GM12875 (cell line): ENCODE measurements around the gene PDE9A.

Source experiments
- H3K4me3 ChIP-seq: one replicate; pipeline ENCODE4 v1.5.1; 2011; ENCODE audit warnings: low read depth, low read length, control low read depth
- TF ChIP-seq, protein P1 (sequence below): IDR thresholded peaks from 2 replicates; pipeline ENCODE4 v1.5.1; 2011; ENCODE audit warnings: low read depth, mild to moderate bottlenecking, control low read depth, inconsistent platforms, low read length, moderate library complexity, borderline replicate concordance; ENCODE audit not compliant: insufficient read depth

PDE9A gene

DNA sequence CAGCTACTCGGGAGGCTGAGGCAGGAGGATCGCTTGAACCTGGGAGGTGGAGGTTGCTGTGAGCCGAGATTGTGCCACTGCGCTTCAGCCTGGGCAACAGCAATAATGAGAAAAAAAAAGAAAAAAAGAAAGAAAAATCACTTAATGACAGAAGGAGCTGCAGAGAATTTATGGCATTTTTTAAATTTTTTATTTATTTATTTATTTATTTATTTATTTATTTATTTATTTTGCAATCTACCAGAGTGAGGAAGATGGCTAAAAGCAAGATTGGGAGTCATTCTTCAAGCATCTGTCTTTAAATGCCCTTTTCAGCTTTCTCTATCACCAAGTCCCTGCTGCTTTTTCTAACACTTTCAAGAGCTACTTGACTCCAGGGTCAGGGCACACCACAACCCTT is 134.2 kb downstream of the PDE9A start:
- TF ChIP-seq, protein P1, sequence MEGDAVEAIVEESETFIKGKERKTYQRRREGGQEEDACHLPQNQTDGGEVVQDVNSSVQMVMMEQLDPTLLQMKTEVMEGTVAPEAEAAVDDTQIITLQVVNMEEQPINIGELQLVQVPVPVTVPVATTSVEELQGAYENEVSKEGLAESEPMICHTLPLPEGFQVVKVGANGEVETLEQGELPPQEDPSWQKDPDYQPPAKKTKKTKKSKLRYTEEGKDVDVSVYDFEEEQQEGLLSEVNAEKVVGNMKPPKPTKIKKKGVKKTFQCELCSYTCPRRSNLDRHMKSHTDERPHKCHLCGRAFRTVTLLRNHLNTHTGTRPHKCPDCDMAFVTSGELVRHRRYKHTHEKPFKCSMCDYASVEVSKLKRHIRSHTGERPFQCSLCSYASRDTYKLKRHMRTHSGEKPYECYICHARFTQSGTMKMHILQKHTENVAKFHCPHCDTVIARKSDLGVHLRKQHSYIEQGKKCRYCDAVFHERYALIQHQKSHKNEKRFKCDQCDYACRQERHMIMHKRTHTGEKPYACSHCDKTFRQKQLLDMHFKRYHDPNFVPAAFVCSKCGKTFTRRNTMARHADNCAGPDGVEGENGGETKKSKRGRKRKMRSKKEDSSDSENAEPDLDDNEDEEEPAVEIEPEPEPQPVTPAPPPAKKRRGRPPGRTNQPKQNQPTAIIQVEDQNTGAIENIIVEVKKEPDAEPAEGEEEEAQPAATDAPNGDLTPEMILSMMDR = no peak
- no peak overlapping the region for H3K4me3 ChIP-seq

DNA sequence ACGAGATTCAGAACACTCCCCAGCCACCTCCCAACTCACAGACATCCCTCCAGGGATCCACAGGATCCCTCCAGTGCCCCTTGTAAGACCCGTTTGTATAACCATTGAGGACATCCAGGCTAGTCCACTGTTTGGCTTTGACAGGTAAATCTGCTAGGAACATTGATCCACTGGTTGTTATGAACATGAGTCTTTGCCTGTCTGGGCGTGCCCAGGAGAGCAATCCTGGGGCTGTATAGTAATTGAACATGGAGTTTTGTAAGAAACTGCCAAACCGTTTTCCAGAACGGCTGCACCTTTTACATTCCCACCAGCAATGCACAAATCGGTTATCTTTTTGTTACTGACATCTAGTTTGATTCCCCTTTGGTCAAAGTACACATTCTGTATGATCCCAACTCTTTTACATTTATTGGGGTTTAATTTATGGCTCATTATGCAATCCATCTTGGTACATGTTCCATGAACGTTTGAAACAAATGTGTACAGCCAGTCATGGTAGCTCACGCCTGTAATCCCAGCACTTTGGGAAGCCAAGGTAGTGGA is 137.2 kb downstream of the PDE9A start:
- TF ChIP-seq, protein P1 = no peak
- no peak overlapping the region for H3K4me3 ChIP-seq

DNA sequence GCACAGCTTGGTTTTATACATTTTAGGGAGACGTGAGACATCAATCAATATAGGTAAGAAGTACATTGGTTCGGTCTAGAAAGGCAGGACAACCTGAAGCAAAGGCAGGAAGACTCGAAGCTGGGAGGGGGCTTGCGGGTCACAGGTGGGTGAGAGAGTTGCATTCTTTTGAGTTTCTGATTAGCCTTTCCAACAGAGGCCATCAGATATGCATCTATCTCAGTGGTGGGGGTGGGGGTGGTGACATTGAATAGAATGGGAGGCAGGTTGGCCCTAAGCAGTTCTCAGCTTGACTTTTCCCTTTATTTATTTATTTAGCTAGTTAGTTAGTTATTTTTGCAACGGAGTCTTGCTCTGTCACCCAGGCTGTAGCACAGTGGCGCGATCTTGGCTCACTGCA is 140.4 kb downstream of the PDE9A start:
- TF ChIP-seq, protein P1 = no peak
- H3K4me3 ChIP-seq = no peak overlapping the region

DNA sequence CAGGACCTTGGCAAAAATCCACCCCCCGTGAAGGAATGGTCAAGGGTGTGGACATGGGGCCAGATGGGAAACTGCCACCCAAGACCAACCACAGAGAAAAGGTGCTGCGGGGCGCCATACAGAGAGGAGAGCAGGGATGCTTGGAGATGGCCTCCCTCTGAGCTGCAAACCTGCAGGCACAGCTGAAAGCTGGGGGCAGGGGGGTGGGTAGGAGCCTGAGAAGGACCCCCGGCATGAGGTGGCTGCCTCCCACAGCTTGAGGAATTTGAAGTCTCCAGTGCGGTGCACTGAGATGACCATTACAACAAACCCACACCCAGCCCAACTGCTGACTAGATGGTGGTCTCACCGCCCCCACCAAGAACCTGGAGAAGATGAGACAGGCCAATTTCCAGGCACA is 141.1 kb downstream of the PDE9A start:
- no peak overlapping the region for H3K4me3 ChIP-seq
- TF ChIP-seq, protein P1 = no peak

DNA sequence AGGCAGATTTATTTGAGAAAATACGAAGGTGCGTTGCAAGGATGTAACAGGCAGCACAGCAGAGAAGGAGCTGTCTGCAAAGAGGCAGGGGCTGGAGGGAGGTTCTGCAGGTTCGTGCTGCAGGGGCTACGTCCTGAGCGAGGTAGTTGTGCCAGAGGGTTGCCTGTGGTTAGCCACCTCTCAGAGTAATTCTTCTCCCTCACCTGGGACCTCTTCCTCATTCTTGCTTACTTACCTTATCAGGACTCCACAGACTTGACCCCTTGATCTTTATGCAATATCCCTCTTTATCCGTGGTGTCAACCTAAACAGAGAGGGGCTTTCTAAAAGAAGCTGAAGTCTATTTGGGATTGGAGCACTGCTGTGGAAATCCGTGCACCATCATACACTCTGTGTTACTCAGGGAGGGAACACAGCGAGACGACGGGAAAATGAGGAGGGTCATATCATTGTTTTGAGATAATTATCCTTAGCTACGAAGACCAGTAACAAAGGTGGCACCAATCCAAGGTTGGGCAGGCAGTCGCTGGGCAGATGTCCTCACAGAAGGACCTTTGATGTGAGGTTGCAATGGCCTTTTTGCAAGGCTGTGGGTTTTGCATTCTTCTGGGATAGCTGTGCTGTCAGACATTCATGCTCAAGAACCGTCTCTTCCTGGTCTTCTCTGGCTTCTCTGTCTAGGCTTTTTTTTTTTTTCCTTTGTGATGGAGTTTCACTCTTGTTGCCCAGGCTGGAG is 143.1 kb downstream of the PDE9A start:
- TF ChIP-seq, protein P1 = no peak
- no peak overlapping the region for H3K4me3 ChIP-seq

DNA sequence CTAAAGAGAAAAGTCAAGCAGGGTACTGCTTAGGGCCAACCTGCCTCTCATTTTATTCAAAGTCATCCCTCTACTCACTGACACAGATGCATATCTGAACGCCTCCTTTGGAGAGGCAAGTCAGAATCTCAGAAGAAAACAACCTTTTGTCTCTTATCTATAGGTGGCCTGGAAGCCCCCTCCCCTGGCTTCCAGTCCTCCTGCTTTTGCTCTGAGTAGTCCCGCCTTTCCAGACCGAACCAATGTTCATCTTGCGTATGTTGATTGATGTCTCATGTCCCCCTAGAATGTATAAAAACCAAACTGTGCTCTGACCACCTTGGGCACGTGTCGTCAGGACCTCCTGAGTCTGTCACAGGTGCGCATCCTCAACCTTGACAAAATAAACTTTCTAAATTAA is 144.1 kb downstream of the PDE9A start:
- TF ChIP-seq, protein P1 = no peak
- no peak overlapping the region for H3K4me3 ChIP-seq

DNA sequence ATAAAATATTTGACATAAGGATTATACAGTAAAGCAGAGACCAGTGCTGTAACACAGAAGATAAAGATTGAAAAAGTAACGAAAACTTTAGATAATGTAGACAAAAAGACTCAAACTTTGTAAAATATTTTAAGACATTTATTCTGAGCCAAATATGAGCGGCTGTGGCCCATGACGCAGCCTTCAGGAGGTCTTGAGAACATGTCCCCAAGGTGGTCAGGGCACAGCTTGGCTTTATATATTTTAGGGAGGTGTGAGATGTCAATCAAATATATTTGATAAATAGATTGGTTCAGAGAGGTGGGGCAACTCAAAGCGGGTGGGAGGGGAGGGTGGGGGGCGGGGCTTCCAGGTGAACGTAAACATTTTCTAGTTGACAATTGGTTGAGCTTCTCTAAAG is 144.7 kb downstream of the PDE9A start:
- H3K4me3 ChIP-seq = no peak overlapping the region
- TF ChIP-seq, protein P1 = no peak
